Measurements from ENCODE around the gene ANKS1B.

Gene ANKS1B

GRCh38 chr12:99250091-99250490 lies 734.6 kb downstream of the ANKS1B start:
- TF ChIP-seq EP300 (IDR thresholded peaks at IDR 0.05; ENCODE audit: borderline replicate concordance) (no peak), YY1 (IDR thresholded peaks at IDR 0.05; ENCODE audit: low read depth) (no peak), CEBPB (IDR thresholded peaks at IDR 0.05) (no peak), FOXM1 (IDR thresholded peaks at IDR 0.05; ENCODE audit: borderline replicate concordance, low read depth) (no peak), EGR1 (IDR thresholded peaks at IDR 0.05) (no peak), TAF1 (IDR thresholded peaks at IDR 0.05; ENCODE audit: low read depth) (no peak), TEAD4 (IDR thresholded peaks at IDR 0.05) (no peak), MAX (IDR thresholded peaks at IDR 0.05) (no peak), USF1 (IDR thresholded peaks at IDR 0.05) (no peak), CREB1 (IDR thresholded peaks at IDR 0.05; ENCODE audit: low read depth) (no peak), TCF12 (IDR thresholded peaks at IDR 0.05; ENCODE audit: low read depth) (no peak), NFIC (IDR thresholded peaks at IDR 0.05) (no peak), RAD21 (IDR thresholded peaks at IDR 0.05; ENCODE audit: low read depth) (no peak)

GRCh38 chr12:99249543-99249942 lies 735.2 kb downstream of the ANKS1B start:
- TF ChIP-seq TEAD4 (IDR thresholded peaks at IDR 0.05) (no peak), ZBTB7A (IDR thresholded peaks at IDR 0.05; ENCODE audit: low read depth) (no peak), EGR1 (IDR thresholded peaks at IDR 0.05) (no peak), YY1 (IDR thresholded peaks at IDR 0.05; ENCODE audit: low read depth) (no peak), FOXM1 (IDR thresholded peaks at IDR 0.05; ENCODE audit: borderline replicate concordance, low read depth) (no peak), NFIC (IDR thresholded peaks at IDR 0.05) (no peak), RAD21 (IDR thresholded peaks at IDR 0.05; ENCODE audit: low read depth) (no peak), MAX (IDR thresholded peaks at IDR 0.05) (no peak), USF1 (IDR thresholded peaks at IDR 0.05) (no peak), EP300 (IDR thresholded peaks at IDR 0.05; ENCODE audit: borderline replicate concordance) (no peak), TCF12 (IDR thresholded peaks at IDR 0.05; ENCODE audit: low read depth) (no peak), CREB1 (IDR thresholded peaks at IDR 0.05; ENCODE audit: low read depth) (no peak), REST (IDR thresholded peaks at IDR 0.05; ENCODE audit: low read depth) (no peak), TAF1 (IDR thresholded peaks at IDR 0.05; ENCODE audit: low read depth) (no peak)

GRCh38 chr12:99235381-99235780 lies 749.4 kb downstream of the ANKS1B start:
- no peak for TF ChIP-seq TEAD4 (IDR thresholded peaks at IDR 0.05)
- TF ChIP-seq RAD21 (IDR thresholded peaks at IDR 0.05; ENCODE audit: low read depth), result no peak
- TF ChIP-seq TAF1 (IDR thresholded peaks at IDR 0.05; ENCODE audit: low read depth), result no peak
- no peak for TF ChIP-seq REST (IDR thresholded peaks at IDR 0.05; ENCODE audit: low read depth)
- TF ChIP-seq CREB1 (IDR thresholded peaks at IDR 0.05; ENCODE audit: low read depth), result no peak
- no peak for TF ChIP-seq TCF12 (IDR thresholded peaks at IDR 0.05; ENCODE audit: low read depth)
- TF ChIP-seq FOXM1 (IDR thresholded peaks at IDR 0.05; ENCODE audit: borderline replicate concordance, low read depth), result no peak
- TF ChIP-seq ZBTB7A (IDR thresholded peaks at IDR 0.05; ENCODE audit: low read depth), result no peak
- no peak for TF ChIP-seq MAX (IDR thresholded peaks at IDR 0.05)
- no peak for TF ChIP-seq NFIC (IDR thresholded peaks at IDR 0.05)
- TF ChIP-seq YY1 (IDR thresholded peaks at IDR 0.05; ENCODE audit: low read depth), result no peak
- TF ChIP-seq CEBPB (IDR thresholded peaks at IDR 0.05), result no peak
- TF ChIP-seq EP300 (IDR thresholded peaks at IDR 0.05; ENCODE audit: borderline replicate concordance), result no peak
- TF ChIP-seq USF1 (IDR thresholded peaks at IDR 0.05), result no peak
- no peak for TF ChIP-seq EGR1 (IDR thresholded peaks at IDR 0.05)

GRCh38 chr12:99234702-99235101 lies 750.0 kb downstream of the ANKS1B start:
- TF ChIP-seq MAX (IDR thresholded peaks at IDR 0.05) (no peak), TEAD4 (IDR thresholded peaks at IDR 0.05) (no peak), USF1 (IDR thresholded peaks at IDR 0.05) (no peak), EGR1 (IDR thresholded peaks at IDR 0.05) (no peak), NFIC (IDR thresholded peaks at IDR 0.05) (no peak), CEBPB (IDR thresholded peaks at IDR 0.05) (no peak), CREB1 (IDR thresholded peaks at IDR 0.05; ENCODE audit: low read depth) (no peak)
